ENCODE measurements around the gene FBLN2. TPM values are rescaled to one million over a fixed set of nuclear protein-coding genes. Genes with fewer than 3 reads are reported as not detected.
A peak's percentile ranks its signal among the peaks of the same experiment; 100 is the strongest.

FBLN2 gene
- total RNA-seq, 1 donor from 2014 or later = 5.8 TPM

- Mint-ChIP-seq H3K4me3 (ENCODE audit: low read depth) (no peak overlapping the region), H3K4me1 (ENCODE audit: low read depth) (peaks cover 1% of the 10 kb centered on the region), H3K9me3 (ENCODE audit: low read depth) (no peaks in the 10 kb centered on the region), H3K27me3 (peaks cover 39% of the 10 kb centered on the region), H3K27ac (no peak overlapping the region), H3K36me3 (ENCODE audit: insufficient read depth) (no peaks in the 10 kb centered on the region)
- TF ChIP-seq CTCF (IDR thresholded peaks at IDR 0.05; ENCODE audit: unreplicated experiment) = no peak
- no peak for DNase-seq (ENCODE audit: low spot score, unreplicated experiment)
Measured at GRCh38 chr3:13669457-13669856, 120.5 kb downstream of the FBLN2 start.

GRCh38 chr3:13670292-13670691 is 121.4 kb downstream of the FBLN2 start:
- H3K36me3 Mint-ChIP-seq (ENCODE audit: insufficient read depth) = no peaks in the 10 kb centered on the region
- peaks cover 2% of the 10 kb centered on the region for H3K4me1 Mint-ChIP-seq (ENCODE audit: low read depth)
- DNase-seq (ENCODE audit: low spot score, unreplicated experiment) = no peak
- H3K27ac Mint-ChIP-seq = no peak overlapping the region
- no peak for TF ChIP-seq CTCF (IDR thresholded peaks at IDR 0.05; ENCODE audit: unreplicated experiment)
- H3K4me3 Mint-ChIP-seq (ENCODE audit: low read depth) = no peak overlapping the region
- no peaks in the 10 kb centered on the region for H3K9me3 Mint-ChIP-seq (ENCODE audit: low read depth)
- peaks cover 42% of the 10 kb centered on the region for H3K27me3 Mint-ChIP-seq

- peaks cover 2% of the 10 kb centered on the region for H3K4me1 Mint-ChIP-seq (ENCODE audit: low read depth)
- H3K36me3 Mint-ChIP-seq (ENCODE audit: insufficient read depth) = no peaks in the 10 kb centered on the region
- no peak overlapping the region for H3K4me3 Mint-ChIP-seq (ENCODE audit: low read depth)
- peaks cover 45% of the 10 kb centered on the region for H3K27me3 Mint-ChIP-seq
- no peak for TF ChIP-seq CTCF (IDR thresholded peaks at IDR 0.05; ENCODE audit: unreplicated experiment)
- no peaks in the 10 kb centered on the region for H3K9me3 Mint-ChIP-seq (ENCODE audit: low read depth)
- no peak overlapping the region for H3K27ac Mint-ChIP-seq
- DNase-seq (ENCODE audit: low spot score, unreplicated experiment) = no peak
Measured at GRCh38 chr3:13671482-13672233, 122.7 kb downstream of the FBLN2 start.

- H3K27ac Mint-ChIP-seq = no peak overlapping the region
- H3K4me1 Mint-ChIP-seq (ENCODE audit: low read depth) = peaks cover 2% of the 10 kb centered on the region
- no peaks in the 10 kb centered on the region for H3K36me3 Mint-ChIP-seq (ENCODE audit: insufficient read depth)
- no peak overlapping the region for H3K4me3 Mint-ChIP-seq (ENCODE audit: low read depth)
- DNase-seq (ENCODE audit: low spot score, unreplicated experiment) = no peak
- no peaks in the 10 kb centered on the region for H3K9me3 Mint-ChIP-seq (ENCODE audit: low read depth)
- peak; percentile 40 for TF ChIP-seq CTCF (IDR thresholded peaks at IDR 0.05; ENCODE audit: unreplicated experiment)
- H3K27me3 Mint-ChIP-seq = peaks cover 42% of the 10 kb centered on the region
Measured at GRCh38 chr3:13673207-13673606, 124.3 kb downstream of the FBLN2 start.

GRCh38 chr3:13674538-13675185 is 125.7 kb downstream of the FBLN2 start:
- Mint-ChIP-seq H3K27me3 (peaks cover 42% of the 10 kb centered on the region), H3K36me3 (ENCODE audit: insufficient read depth) (no peaks in the 10 kb centered on the region), H3K4me3 (ENCODE audit: low read depth) (no peak overlapping the region), H3K9me3 (ENCODE audit: low read depth) (no peaks in the 10 kb centered on the region), H3K4me1 (ENCODE audit: low read depth) (peaks cover 2% of the 10 kb centered on the region), H3K27ac (no peak overlapping the region)
- no peak for TF ChIP-seq CTCF (IDR thresholded peaks at IDR 0.05; ENCODE audit: unreplicated experiment)
- no peak for DNase-seq (ENCODE audit: low spot score, unreplicated experiment)
